CD1c-positive myeloid dendritic cell (primary cell): ENCODE results near the gene AGR3.
A peak's percentile ranks its signal among the peaks of the same experiment; 100 is the strongest.

Experiments used
- DNase-seq: peaks from one replicate; pipeline ENCODE4 v3.0.0-alpha.2; 2016; ENCODE audit errors: extremely low spot score

AGR3 gene

DNA sequence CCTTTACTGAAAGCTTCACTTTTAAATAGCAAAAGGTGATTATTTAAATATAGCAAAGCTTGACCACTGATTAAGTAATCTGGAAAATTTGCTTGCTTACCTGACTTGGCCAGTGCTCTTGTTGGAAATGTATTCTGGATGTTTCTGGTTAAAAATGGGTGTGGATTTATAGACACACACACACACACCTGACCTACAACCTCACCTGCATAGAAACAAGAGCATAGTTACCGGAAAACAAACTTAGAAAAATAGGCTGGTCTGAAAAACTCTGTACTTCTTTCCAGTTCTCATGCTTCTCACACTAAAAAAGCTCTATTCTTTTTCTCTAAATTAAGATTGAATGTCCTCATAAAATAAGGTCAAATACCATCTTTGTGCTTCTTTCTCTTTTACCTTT is at the start of gene AGR3:
TSS of gene AGR3 (minus strand) at position 140 of the 400 bp plus-strand sequence. CDS start 3,365 bp downstream, outside the sequence.
- DNase-seq: no peak

DNA sequence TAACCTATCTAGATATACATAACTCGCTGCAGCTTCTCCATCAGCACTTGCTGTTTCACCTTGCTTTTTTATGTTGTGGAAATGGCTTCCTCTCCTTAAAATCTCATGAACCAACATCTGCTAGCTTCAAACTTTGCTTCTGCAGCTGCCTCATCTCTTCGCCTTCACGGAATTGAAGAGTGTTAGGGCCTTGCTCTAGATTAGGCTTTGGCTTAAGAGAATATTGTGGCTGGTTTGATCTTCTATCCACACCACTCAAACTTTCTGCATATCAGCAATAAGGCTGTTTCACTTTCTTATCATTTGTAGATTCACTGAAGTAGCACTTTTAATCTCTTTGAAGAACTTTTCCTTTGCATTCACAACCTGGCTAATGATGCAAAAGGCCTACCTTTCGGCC is 49.2 kb upstream of the AGR3 start:
- DNase-seq: no peak

DNA sequence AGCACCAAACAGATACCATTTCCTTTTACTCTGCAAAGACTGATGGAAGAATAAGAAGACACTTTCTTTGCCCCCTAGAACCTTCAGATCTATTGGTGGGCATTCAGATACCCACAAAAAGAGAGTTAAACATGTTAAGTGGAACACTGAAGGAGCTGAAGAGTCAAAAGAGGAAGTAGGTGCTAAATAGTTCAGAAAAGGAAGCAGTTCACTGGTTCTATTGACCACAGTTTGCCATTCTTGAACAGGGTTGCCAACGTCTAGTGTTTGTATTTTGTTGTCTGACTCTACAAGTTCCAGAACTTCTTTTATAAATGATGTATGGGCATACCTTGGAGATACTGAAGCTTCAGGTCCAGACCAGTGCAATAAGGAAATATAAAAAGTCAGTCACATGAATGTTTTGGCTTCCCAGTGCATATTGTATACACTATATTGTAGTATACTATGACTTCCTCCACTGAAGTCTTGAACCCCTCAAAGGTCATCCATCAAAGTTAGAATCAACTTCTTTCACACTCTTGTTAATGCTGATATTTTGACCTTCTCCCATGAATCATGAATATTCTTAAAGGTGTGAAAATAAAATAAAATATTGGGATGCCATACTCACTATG is 47.5 kb upstream of the AGR3 start:
- DNase-seq: peak; percentile 72

DNA sequence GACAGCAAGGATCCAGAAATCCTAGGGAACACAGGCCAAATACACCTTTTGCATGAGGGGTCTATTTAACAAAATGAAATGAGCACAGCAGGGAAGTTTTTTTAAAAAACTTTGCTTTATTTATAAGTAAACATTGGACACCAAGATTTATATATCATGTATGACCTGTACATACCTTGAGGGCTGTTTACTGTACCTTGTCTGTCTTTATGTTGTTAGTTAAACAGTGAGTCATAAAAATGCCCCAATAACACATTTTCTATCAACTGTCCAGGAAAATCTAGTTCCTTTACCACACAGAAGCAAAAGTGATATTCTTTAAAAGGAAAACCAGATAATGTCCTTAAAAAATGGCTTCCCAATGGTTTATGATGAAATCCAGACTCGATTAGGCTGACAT is 45.1 kb upstream of the AGR3 start:
- DNase-seq: no peak

DNA sequence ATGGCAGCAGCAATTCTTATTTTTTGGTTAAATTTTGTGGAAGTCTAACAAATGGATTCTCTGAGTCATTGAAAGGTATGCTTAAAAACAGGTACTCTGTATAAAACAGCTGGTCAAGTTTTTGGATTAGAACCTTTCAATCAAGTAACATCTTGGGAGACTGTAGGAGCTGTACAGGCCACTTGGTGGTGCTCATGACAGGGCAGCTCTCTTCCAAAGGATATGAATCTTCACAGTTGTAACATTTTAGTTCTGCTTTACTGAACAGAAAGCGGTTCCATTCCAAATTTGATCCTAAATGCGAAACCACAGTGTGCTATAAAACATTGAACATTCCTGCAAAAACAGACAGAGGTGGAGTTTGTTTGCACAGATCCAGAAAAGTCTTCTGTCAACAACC is 44.5 kb upstream of the AGR3 start:
- DNase-seq: peak; percentile 69

DNA sequence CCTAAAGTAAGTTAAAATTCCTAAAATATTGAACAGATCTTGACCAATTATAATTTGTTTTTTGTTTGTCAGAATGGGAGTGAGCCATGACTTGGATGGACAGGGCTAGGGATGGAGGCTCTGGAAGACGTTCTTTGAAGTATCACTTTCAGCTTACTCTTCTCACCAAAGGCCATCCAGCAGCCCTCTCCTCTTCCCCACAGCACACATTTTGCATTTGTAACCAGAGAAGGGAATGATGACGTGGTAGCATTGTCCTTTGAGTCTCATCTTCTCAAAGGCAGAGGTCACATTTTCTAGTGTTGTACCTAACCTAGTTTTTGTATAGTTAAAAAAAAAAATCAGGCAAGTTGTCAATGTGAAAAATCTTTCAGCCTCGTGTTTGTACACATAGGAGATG is 43.8 kb upstream of the AGR3 start:
- no peak for DNase-seq

DNA sequence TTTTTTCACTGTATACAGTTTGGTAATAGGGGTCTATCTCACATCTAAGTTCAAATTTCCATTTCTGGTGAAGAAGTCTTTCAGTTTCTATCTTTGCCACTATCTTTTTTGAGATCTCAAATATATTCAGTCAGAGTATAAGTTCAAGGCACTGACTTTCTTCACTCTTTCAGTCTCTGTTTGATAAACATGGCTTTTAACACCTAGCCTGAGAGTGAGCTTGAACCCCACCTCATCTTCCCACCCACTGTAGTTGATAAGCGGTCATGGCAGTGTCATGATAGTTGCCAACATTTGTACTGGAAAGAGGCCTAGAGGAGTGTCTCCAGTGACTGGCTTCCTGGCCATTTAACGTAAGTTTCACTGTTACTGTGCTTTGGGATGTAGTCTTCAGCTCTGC is 41.2 kb upstream of the AGR3 start:
- no peak for DNase-seq

DNA sequence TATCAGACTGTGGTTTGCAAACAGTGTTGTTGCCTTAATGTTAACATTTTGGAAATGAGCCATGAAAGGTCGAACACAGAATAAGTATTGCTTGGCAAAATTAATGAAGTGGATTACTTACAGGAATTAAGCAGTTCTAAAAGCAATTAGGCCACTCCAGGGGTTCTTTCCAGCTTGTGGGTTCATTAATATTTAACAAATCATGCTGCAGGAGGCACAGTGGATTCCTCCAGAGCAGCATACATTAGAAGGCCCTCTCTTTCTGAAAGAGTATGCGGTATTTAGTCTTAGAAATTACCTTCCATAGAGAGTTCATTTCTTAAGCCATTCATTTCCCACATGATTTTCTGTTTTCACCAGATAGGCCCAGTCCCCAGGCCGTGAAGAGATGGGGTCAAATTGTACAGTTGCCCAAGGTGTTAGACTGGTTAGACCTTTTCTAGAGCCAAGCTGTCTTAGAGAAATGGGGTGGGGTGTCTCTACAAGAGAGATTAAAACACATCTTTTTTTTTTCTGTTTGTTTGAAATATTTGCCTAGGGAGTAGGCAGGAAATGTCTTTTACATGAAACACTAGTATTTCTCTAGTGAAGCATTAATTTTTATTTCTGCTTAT is 40.0 kb upstream of the AGR3 start:
- DNase-seq: no peak

DNA sequence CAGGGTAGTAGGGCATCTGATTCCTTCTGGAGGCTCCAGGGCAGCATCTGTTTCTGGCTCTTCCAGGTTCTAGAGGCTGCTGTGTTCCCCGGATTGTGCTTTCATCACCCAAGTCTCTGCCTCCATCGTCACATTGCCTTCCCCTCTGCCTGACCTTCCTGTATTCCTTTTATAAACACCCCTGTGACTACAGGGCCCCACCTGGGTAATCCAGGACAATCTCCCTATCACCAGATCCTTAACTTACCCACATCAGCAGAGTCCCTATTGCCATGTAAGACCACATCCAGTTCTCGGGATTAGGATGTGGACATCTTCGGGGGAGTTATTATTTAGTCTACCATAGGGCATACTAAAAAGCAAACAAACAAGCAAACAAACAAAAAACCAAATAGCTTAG is 39.4 kb upstream of the AGR3 start:
- no peak for DNase-seq

DNA sequence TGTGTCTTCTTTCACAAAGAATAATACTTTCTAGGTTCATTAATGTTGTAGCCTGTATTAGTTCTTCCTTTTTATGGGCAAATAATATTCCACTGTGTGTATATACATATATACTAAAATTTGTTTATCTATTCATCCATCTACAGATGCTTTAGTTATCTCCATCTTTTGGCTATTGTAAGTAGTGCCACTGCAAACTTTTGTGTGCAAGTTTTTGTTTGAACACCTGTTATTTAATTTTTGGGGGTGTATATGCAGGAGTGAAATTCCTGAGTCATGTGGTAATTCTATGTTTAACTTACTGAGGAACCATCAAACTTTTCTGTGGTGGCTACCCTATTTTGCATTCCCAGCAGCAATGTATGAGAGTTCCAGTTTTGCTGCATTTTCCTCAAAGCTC is 37.7 kb upstream of the AGR3 start:
- DNase-seq: no peak

DNA sequence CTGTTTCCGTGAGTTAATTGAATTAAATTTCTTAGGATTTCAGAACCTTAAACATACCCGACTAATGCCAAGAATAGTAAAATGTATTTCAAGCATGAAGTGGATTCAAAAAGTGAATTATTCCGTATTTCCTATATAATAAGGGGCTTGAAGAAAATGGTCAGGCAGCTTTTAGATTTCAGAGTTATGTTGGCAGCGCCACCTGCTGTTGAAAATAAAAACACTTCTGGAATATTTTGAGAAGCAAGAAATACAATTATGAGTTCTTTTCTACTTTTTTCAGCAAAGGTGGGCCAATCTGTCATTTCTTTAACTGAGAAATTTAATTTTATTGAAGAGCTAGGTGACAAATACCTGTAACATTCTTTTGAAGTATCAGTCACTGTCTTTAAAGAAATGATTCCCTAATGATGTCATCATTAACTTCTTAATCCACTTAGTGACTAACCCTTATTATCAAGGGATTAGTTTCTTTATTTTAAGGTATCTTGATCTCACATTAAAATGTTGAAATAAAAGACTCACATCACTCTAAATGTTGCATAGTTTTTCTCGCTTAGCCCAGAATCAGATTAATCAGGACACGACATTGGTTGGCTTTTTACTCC is 36.6 kb upstream of the AGR3 start:
- DNase-seq: peak; percentile 69

DNA sequence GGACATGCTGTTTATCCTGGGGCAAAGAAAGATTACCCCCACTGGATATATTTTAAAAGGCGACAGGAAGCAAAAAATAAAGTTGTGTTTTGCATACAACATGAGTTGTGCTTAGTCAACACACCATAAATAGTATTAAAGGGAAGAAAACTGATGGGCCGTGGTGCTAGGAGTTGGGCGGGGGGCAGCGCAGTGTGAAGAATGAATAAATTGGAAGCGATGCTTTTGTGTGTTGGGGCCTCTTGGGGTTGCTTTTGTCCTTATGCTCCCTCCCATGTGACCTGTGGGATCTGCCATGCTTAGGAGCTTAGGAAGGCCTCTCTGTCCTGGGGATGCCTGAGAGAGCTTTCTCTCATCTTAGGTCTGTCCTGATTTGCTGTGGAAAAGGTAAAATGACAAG is 35.0 kb upstream of the AGR3 start:
- no peak for DNase-seq

DNA sequence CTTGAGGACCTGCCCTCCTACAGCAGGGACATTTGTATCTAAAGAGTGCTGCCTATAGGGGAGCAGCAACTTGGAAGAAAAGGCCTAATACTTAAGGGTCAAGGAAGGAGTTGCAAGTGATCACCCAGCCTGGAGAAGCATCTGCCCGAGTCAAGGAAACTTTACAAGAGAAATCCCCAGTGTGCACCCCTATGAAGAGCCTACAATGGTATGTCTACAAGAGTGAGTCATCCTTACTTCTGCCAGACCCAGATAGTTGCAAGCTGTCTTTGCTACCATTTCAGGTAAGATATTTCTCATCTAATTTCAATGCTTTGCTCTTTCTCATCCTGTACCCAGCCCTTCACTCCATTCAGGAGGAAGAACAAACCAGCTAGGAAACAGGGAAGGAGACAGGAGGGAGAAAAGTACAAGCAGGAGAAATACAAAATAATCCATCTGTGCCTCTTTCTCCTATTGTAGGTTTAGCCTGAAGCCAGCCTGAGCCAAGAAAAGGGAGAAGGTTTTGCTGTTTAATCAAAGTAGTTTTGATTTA is 34.4 kb upstream of the AGR3 start:
- DNase-seq: no peak

DNA sequence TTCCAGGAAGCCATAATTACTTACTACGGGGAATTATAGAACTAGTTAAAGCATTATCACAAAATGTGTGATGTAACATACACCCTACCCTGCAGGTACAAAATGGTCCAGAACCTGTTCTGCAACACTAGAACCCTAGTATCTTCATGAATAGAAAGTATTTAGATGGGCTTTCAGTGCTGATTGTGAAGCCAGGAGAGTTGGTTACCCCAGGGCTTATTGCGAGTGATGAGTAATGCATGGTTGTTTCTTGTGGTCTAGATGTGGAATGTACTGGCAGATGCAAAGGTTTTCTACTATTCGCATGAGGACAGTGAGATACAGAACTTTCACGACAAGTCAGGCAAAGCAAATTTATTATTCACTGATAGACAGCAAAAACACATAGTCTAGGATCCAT is 33.6 kb upstream of the AGR3 start:
- no peak for DNase-seq

DNA sequence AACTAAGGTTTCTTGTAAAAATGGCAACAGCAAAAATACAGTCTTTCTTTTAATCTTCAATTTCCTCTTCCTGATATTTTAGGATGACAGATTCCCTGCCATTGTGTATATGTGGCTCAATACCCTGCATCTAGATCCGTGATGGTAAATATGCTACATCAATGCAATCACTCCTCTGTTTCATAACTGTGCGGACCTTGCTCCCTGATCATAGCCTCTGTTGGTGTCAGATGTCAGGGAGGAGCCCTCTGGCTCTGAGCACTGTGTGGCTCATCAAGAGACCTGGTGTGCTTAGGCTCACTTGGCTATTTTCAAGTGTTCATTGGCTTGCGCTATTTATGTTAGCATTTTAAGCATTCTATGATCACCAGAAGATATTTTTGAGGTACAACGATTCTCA is 33.0 kb upstream of the AGR3 start:
- no peak for DNase-seq

DNA sequence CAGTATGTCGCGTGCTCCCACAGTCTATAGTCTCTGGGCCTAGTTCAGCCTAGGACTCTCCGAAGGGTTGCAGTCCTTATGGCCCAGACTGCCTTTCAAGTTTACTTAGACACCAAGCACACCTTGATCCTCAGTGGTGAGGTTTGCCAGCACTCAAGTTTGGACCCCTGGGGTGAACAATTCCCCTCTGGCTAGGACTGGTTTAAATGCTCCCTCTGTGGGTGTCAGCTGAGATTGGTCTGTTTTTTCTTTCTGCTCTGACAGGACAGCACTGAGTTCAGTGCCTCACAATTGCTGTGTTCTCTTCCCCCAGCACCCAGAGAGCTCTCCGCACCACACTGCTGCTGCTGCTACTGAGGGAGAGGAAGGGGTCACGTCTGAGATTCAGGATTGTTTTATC is 31.9 kb upstream of the AGR3 start:
- DNase-seq: no peak

DNA sequence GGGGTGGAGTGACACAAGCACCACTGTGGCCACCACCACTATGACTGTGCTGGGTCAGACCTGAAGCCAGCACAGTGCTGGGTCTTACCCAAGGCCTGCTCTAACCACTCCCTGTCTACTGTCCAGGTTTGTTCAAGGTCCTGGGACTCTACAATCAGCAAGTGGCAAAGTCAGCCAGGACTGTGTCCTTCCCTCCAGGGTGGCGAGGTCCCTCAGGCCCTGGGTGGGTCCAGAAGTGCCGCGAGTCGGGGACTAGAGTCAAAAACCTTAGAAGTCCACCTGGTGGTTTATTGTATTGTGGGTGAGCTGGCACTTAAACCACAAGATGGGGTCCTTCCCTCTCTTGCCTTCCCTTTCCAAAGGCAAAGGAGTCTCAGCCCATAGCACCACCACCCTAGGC is 30.8 kb upstream of the AGR3 start:
- no peak for DNase-seq

DNA sequence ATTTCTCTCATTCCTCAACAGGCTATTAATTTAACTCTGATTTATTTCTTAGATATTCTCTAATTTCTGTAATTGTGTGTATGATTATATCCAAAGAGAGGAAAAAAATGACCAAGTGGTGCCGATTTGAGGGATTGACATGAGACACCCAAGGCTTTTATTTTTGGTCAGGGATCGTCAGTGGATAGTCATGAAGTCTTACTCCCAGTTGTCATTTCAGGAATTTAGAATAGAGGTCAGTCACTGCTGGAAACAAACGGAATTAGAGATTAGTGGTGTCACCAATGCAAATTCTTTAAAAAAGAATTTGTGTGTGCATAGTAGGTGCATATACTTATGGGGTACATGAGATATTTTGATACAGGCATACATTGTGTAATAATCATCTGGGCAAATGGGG is 26.8 kb upstream of the AGR3 start:
- DNase-seq: no peak

DNA sequence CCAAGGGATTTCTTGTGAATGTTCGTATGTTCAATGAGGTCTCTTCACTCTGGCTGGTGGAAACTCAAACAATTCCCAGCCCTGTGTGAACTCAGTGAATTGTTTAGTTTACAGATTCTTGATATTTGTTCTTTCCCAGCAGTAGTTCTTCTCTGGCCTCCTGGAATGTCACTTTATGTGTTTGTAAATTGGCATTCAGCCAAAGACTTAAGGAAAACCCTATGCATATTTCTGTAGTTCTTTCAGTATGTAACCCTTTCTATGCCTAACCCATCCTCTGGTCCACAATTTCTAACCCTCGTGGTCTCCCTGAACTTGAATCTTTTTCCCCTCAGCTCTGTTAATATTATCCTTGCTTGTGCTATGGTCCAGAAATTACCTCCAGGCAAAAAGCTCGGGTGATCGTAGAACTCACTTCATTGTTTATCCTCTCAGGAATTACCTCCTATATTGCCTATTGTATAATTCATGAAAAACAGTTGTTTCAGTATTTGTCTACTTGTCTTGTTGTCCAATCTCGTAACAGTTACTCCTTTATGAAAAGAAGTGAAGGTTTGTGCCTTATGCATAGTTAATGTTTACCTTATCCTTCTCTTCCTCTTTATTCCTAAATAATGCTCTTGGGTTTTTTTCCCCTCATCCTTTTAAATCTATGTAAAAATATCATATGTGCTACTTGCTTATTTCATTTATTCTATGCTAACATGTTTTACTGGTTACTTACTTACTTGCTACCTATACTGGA is 23.7 kb upstream of the AGR3 start:
- no peak for DNase-seq

DNA sequence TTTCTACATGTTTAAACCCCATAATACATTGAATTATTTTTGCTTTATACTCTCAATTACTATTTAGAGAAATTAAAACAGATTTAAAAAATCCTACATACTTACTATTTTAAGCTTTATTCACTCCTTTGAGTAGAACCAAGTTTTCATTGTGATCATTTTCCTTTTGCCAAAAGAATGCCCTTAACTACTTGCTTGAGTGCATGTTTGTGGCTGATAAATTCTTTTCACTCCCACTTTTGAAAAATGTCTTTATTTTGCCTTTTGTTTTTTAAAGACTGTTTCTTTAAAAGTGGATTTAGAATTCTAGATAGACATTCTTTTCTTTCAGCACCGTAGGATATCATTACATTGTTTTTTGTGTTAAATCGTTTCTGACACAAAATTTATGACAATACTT is 22.3 kb upstream of the AGR3 start:
- DNase-seq: no peak

DNA sequence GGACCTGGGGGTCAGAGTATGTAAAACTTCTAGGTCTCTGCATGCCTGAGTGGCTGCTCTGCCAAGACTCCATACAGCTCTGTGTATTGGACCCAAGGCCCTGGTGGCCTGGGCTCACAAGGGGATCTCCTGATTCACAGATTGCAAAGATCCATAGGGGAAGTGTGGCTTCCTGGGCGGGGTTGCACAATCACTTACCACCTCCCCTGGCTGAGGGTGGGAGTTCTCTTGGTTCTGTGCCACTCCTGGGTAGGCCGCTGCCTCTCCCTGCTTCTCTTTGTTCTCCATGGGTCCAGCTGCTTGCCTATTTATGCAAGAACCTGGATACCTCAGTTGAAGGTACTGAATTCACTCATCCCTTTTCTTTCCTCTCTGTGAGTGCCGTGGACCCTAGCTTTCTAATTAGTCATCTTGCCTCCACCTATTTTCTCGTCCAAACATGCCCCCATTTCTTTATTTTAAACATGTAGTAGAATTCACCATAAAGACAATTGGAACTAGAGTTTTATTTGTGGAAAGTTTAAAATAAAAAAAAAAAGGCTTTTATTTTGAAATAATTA is 18.5 kb upstream of the AGR3 start:
- DNase-seq: no peak

DNA sequence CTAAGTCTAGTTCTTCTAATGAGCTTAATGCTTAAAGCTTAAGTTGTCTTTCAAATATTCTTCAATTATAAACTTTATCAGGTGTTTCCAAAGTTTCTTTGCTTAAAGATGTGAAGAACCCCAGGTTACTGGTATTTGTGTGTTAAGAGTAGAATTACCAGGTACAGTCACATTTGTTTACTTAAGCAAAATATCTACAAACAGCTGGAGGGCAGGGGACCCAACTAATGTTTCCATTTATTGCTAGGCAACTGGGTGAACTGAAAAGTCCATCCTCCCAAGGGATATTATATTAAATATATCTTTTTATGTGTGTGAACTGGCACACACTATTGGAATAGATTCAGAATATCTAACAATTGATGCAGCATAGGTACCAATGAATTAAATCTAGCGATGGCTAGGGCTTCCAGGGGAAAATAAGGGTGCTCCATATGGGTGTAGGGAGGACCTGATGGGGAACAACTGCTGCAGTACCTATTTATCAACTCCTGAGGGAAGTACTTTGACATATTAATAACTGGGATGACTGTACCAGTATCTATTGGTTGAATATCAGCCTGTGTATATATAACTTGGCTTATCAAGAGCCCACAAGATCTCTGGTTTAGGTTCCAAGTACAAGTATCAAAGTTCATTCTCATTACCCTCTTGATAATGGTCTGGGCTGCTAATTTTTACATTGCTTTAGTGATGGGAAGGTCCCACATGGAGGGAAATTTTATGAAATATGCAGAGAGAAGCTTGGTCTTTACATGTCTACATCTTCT is 10.3 kb upstream of the AGR3 start:
- DNase-seq: no peak
